K562 (cell line): Measurements from ENCODE around the gene GMEB1. TPM values are rescaled to one million over a fixed set of nuclear protein-coding genes. Genes with fewer than 3 reads are reported as not detected.

Source experiments
- CREB3 ChIP-seq: fragments of 450-650 bp; conservative IDR thresholded peaks from 2 replicates; pipeline ENCODE4 v1.6.1; 2016; ENCODE audit warnings: missing genetic modification characterization, low read depth, mild to moderate bottlenecking, missing compliant biosample characterization, moderate library complexity
- ETV1 ChIP-seq: fragments of 450-650 bp; conservative IDR thresholded peaks from 2 replicates; pipeline ENCODE4 v1.6.1; 2016; ENCODE audit warnings: missing genetic modification characterization, control low read depth, low read depth, missing compliant biosample characterization
- KDM1A ChIP-seq, 2 experiments: fragments of 450-650 bp; IDR thresholded peaks; 2 replicates each; pipeline ENCODE4 v1.6.1; 2016; ENCODE audit warnings: mild to moderate bottlenecking in 2 of 2
- MTA3 ChIP-seq: fragments of 450-650 bp; formaldehyde crosslinking; IDR thresholded peaks from 2 replicates; pipeline ENCODE4 v1.6.1; 2017; ENCODE audit warnings: mild to moderate bottlenecking, borderline replicate concordance
- NR2F6 ChIP-seq: fragments of 450-650 bp; formaldehyde crosslinking; IDR thresholded peaks from 2 replicates; pipeline ENCODE4 v1.4.0; 2020; ENCODE audit warnings: mild to moderate bottlenecking
- OTX1 ChIP-seq: fragments of 450-650 bp; formaldehyde crosslinking; IDR thresholded peaks from 2 replicates; pipeline ENCODE4 v1.4.0; 2022; ENCODE audit warnings: mild to moderate bottlenecking
- POLR2G ChIP-seq: fragments of 200-400 bp; formaldehyde crosslinking; IDR thresholded peaks from 2 replicates; pipeline ENCODE4 v1.6.1; 2017; ENCODE audit warnings: low read depth, mild to moderate bottlenecking, antibody characterized with exemption, low read length, moderate library complexity
- PRDM10 ChIP-seq: fragments of 450-650 bp; IDR thresholded peaks from 2 replicates; pipeline ENCODE4 v1.6.1; 2018; ENCODE audit not compliant: partially characterized antibody
- SRF ChIP-seq, 2 experiments: fragments of 250-450, 450-650 bp in 1 of 2; sonication (Bioruptor Pico) in 1 of 2; sonication (generic) in 1 of 2; formaldehyde crosslinking; IDR thresholded peaks; 2 replicates each; pipeline versions ENCODE4 v1.5.0 to v1.5.1; 2020 to 2022; ENCODE audit warnings: mild to moderate bottlenecking in 1 of 2, missing genetic modification reagents in 1 of 2
- STAT5A ChIP-seq: IDR thresholded peaks from 2 replicates; pipeline ENCODE4 v1.6.1; 2012; ENCODE audit warnings: low read length, inconsistent platforms, borderline replicate concordance
- TCF7 ChIP-seq: sonication (generic); IDR thresholded peaks from 2 replicates; pipeline ENCODE4 v1.6.1; 2016; ENCODE audit warnings: antibody characterized with exemption, borderline replicate concordance
- ZSCAN29 ChIP-seq: fragments of 450-650 bp; IDR thresholded peaks from 2 replicates; pipeline ENCODE4 v1.6.1; 2017
- polyA plus RNA-seq, 8 experiments: library from polyadenylated mRNA; depleted of rRNA in 4 of 8; stranded (reverse) in 5 of 8; unstranded in 3 of 8; fragments of >200 nt; fragmentation: Nextera tagmentation in 2 of 8; fragmentation: Illumina TruSeq in 1 of 8; extraction: Ambion mirVana in 2 of 8; extraction: Trizol in 1 of 8; gene quantifications; 2 replicates each; pipeline versions ENCODE4 v1.2.1 to v1.2.3, GENCODE V29; 2011 to 2014; ENCODE audit warnings: inconsistent platforms in 1 of 8, missing spikeins in 1 of 8
- total RNA-seq, 7 experiments: library from RNA; depleted of rRNA in 6 of 7; stranded (reverse); fragments of >200 nt in 6 of 7; fragmentation: Illumina TruSeq in 2 of 7; extraction: Trizol in 2 of 7; gene quantifications; 2 replicates each; pipeline versions ENCODE4 v1.2.1 to v1.2.3, GENCODE V29; 2011 to 2021; ENCODE audit warnings: low replicate concordance in 1 of 7
- TF ChIP-seq, protein P1 (sequence below), 2 experiments: IDR thresholded peaks; 2 replicates each; pipeline ENCODE4 v1.6.1; 2011; ENCODE audit warnings: borderline replicate concordance in 1 of 2, control low read depth in 1 of 2, low read depth in 1 of 2, low read length in 1 of 2, mild to moderate bottlenecking in 1 of 2, mixed read lengths in 1 of 2, moderate library complexity in 1 of 2; ENCODE audit not compliant: insufficient read depth in 1 of 2, insufficient read length in 1 of 2, poor library complexity in 1 of 2, severe bottlenecking in 1 of 2; ENCODE audit errors: extremely low read depth in 1 of 2
- TF ChIP-seq, protein P2 (sequence below), 2 experiments: IDR thresholded peaks in 1 of 2; conservative IDR thresholded peaks in 1 of 2; 2 replicates each; pipeline ENCODE4 v1.6.1; 2016; ENCODE audit warnings: low read depth in 2 of 2, mild to moderate bottlenecking in 1 of 2, missing compliant biosample characterization in 1 of 2, missing genetic modification characterization in 1 of 2, moderate library complexity in 1 of 2
- TF ChIP-seq, protein P3 (sequence below): fragments of 450-650 bp; conservative IDR thresholded peaks from 2 replicates; pipeline ENCODE4 v1.6.1; 2016; ENCODE audit warnings: missing genetic modification characterization, low read depth, mild to moderate bottlenecking, control low read depth, missing compliant biosample characterization

Gene GMEB1
- total and polyA plus RNA-seq, 9 of the 15 experiments (the other 6 are each of a cell fraction or from before 2014, with no cell fraction given): 6.6 to 17.5 (median 8.5) TPM

DNA sequence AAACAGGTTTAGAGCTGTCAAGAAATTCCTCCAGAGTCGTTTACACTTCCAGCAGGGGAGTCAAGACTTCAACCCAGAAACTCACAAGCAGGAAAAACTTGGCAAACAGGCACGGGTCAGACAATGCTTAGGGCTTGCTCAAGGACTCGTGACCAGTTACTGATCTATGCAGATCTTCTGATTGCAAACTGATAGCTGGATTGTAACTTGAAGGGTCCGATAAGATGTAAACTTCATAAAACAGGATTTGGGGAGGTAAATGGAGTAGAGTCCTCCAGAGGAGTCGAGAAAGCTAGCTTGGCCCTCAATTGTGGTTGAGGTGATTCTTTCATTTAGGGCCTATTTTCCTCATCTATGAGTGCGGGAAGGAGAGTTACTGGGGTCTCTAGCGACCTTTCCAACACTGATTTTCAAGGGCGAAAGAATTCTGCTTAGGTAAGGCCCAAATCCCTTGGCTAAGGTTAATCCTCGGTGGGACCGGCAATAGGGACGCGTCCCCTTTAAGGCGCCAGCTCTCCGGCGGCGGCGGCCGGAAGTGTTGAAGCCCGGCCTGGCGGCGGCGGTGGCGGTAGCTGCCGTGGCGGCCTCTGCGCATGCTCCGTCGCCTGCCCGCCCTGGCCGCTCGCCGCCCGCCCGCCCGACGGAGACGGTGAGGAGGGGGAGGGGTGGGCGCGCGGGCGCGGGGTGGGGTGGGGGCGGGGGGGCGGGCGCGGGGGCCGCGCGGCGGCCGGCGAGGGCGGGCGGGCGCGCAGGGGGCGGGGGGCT, at the start of gene GMEB1 (continued):
- TF ChIP-seq NR2F6 (CRISPR knock-in tag) (no peak), ZSCAN29 (no peak), OTX1 (peak; percentile 74), CREB3 (tag) (peak; percentile 80; the same call in 1 of the 2 replicates), TCF7 (no peak), SRF (CRISPR knock-in tag; IDR thresholded peaks at IDR 0.05) (no peak), PRDM10 (peak; percentile 61), KDM1A (IDR thresholded peaks at IDR 0.05) (no peak), POLR2G (peak; percentile 69), MTA3 (peak; percentile 25; the same call in 1 of the 2 replicates), STAT5A (no peak), ETV1 (tag) (peak; percentile 87)
- TF ChIP-seq, protein P1, sequence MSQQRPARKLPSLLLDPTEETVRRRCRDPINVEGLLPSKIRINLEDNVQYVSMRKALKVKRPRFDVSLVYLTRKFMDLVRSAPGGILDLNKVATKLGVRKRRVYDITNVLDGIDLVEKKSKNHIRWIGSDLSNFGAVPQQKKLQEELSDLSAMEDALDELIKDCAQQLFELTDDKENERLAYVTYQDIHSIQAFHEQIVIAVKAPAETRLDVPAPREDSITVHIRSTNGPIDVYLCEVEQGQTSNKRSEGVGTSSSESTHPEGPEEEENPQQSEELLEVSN (IDR thresholded peaks at IDR 0.05; ENCODE audit: borderline replicate concordance in 1 of 2, extremely low read depth in 1 of 2, insufficient read depth in 1 of 2, insufficient read length in 1 of 2, low read depth in 1 of 2, low read length in 1 of 2, poor library complexity in 1 of 2, severe bottlenecking in 1 of 2): peak in 1 of 2 experiments; percentile 60
- TF ChIP-seq, protein P2, sequence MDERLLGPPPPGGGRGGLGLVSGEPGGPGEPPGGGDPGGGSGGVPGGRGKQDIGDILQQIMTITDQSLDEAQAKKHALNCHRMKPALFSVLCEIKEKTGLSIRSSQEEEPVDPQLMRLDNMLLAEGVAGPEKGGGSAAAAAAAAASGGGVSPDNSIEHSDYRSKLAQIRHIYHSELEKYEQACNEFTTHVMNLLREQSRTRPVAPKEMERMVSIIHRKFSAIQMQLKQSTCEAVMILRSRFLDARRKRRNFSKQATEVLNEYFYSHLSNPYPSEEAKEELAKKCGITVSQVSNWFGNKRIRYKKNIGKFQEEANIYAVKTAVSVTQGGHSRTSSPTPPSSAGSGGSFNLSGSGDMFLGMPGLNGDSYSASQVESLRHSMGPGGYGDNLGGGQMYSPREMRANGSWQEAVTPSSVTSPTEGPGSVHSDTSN (CRISPR knock-in tag; IDR thresholded peaks at IDR 0.05; ENCODE audit: low read depth): no peak
- TF ChIP-seq, protein P2 (tag; conservative IDR thresholded peaks at IDR 0.05; ENCODE audit: low read depth): no peak
- TF ChIP-seq, protein P3, sequence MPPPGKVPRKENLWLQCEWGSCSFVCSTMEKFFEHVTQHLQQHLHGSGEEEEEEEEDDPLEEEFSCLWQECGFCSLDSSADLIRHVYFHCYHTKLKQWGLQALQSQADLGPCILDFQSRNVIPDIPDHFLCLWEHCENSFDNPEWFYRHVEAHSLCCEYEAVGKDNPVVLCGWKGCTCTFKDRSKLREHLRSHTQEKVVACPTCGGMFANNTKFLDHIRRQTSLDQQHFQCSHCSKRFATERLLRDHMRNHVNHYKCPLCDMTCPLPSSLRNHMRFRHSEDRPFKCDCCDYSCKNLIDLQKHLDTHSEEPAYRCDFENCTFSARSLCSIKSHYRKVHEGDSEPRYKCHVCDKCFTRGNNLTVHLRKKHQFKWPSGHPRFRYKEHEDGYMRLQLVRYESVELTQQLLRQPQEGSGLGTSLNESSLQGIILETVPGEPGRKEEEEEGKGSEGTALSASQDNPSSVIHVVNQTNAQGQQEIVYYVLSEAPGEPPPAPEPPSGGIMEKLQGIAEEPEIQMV (tag): no peak
